ENCODE results near the gene OOEP.
"Not testable (repeated sequence)": the region's sequence is repeated elsewhere in the genome, so short reads cannot be mapped to it uniquely, and the experiment has no call there.

The OOEP gene

DNA sequence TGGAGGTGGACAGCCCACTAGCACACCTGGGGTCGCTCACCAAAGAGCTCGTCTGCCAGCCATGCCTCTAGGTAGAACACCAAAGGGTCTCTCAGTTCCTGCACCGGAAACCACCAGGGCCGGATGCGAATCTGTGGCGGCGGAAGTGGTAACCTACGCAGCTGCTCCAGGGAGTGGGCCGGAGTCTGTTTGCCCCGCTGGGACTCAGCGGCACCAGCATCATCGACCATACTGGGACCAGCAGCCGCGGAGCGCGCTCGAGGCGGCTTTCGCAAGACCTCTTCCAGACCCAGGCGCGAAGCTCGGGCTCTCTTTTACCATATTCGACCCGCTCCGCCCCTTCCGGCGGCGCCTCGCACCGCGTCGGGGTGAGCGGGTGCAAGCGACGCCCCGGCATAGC, at the start of gene OOEP:
Gene OOEP, minus strand, starts transcription at position 335 of the 400 bp plus-strand sequence. Its CDS starts 105 bp downstream, at position 230.
- FAIRE-seq: no peak
- no peak for DNase-seq (ENCODE audit: extremely low spot score, insufficient read length, low read depth)

- FAIRE-seq: no peak
Measured at GRCh38 chr6:73418081-73418741, 48.5 kb upstream of the OOEP start.

DNA sequence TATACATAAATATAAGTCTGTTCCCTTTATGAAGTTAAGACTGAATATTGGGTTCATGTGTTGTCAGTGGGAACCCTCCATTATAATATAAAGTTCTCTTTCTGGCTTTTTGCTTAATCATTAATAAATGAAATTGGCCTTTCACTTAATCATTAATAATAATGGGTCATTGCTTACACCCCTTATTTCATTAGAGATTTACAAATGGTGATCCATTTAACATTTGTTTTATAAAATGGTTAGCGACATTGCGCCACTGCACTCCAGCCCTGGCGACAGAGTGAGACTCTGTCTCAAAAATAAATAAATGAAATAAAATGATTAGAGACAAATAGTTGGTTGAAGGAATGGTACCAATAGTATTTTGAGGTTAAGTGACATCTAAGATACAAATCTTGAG, 43.4 kb upstream of the OOEP start:
- FAIRE-seq: no peak
- DNase-seq (ENCODE audit: extremely low spot score, insufficient read length, low read depth): no peak

More at GRCh38 chr6:73418081-73418741, 48.5 kb upstream of the OOEP start:
- DNase-seq (ENCODE audit: extremely low spot score, insufficient read length, low read depth): no peak

GRCh38 chr6:73409395-73409794, 39.7 kb upstream of the OOEP start:
- FAIRE-seq (no peak), DNase-seq (ENCODE audit: extremely low spot score, insufficient read length, low read depth) (no peak)

- no peak for FAIRE-seq
- DNase-seq (ENCODE audit: extremely low spot score, insufficient read length, low read depth): no peak
Measured at GRCh38 chr6:73400656-73401055, 31.0 kb upstream of the OOEP start.

- FAIRE-seq: no peak
- no peak for DNase-seq (ENCODE audit: extremely low spot score, insufficient read length, low read depth)
Measured at GRCh38 chr6:73395875-73396274, 26.2 kb upstream of the OOEP start.

DNA sequence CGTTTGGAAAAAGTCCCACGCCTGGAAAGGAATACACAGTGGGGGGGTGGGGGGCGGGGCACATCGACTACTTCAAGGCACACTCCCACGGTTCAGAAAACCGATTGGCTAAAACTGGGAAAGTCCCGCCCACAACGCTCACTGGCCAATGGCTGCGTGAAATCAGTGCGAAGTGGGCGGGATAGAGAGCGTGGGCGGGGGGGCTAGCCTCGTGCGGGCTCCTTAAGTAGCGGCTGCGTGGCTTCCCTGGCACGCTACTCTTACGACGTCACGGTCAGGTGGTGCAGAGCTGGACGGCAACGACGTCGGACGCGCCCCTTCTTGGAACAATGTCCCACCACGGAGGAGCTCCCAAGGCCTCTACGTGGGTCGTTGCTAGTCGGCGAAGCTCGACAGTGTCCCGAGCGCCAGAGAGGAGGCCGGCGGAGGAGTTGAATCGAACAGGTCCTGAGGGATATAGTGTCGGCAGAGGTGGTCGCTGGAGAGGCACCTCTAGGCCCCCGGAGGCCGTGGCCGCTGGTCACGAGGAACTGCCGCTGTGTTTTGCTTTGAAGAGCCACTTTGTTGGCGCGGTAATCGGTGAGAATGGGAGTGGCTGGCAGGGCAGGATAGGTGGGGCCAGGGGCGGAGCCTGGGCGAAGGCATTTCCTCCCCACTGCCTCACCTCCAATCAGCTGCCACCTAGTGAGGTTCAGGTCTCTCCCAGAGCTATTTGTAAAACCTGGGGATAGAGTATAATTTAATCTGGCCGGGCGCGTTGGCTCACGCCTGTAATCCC, 25.1 kb upstream of the OOEP start, which contains the start of gene DDX43:
Gene DDX43, plus strand, starts transcription at position 252 of the 778 bp plus-strand sequence. Its CDS starts 78 bp downstream, at position 330.
- DNase-seq (ENCODE audit: extremely low spot score, insufficient read length, low read depth): no peak
- no peak for FAIRE-seq

GRCh38 chr6:73393278-73393677, 23.6 kb upstream of the OOEP start:
- no peak for FAIRE-seq
- DNase-seq (ENCODE audit: extremely low spot score, insufficient read length, low read depth): no peak

DNA sequence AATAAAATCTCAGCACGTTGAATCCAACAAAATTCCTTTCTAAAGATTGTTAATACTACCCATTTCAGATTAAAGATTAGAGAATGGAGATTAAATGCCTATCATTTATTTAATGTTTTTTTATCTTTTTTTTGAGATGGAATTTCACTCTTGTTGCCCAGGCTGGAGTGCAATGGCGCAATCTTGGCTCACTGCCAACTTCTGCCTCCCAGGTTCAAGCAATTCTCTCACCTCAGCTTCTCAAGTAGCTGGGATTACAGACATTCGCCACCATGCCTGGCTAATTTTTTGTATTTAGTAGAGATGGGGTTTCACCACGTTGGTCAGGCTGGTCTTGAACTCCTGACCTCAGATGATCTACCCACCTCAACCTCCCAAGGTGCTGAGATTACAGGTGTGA, 22.5 kb upstream of the OOEP start:
- not testable (repeated sequence) for FAIRE-seq; DNase-seq (ENCODE audit: extremely low spot score, insufficient read length, low read depth)

- no peak for DNase-seq (ENCODE audit: extremely low spot score, insufficient read length, low read depth)
- FAIRE-seq: no peak
Measured at GRCh38 chr6:73391675-73392074, 22.0 kb upstream of the OOEP start.

DNA sequence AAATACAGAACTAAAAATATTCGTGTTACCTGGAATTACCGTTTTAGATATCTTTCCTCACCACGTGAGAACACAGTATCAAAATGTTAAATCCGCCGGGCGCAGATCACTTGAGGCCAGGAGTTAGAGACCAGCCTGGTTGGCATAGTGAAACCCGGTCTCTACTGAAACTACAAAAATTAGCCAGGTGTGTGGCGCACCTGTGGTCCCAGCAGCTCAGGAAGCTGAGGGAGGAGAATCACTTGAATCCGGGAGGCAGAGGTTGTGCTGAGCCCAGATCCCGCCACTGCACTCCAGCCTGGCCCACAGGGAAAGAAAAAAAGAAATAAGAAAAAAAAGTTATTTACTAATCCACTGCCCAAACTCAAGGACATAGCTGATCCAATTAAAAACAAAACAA, 20.2 kb upstream of the OOEP start:
- DNase-seq (ENCODE audit: extremely low spot score, insufficient read length, low read depth) (no peak), FAIRE-seq (no peak)

GRCh38 chr6:73388800-73389512, 19.3 kb upstream of the OOEP start:
- DNase-seq (ENCODE audit: extremely low spot score, insufficient read length, low read depth): peak; percentile 29
- peak; percentile 84 for FAIRE-seq

DNA sequence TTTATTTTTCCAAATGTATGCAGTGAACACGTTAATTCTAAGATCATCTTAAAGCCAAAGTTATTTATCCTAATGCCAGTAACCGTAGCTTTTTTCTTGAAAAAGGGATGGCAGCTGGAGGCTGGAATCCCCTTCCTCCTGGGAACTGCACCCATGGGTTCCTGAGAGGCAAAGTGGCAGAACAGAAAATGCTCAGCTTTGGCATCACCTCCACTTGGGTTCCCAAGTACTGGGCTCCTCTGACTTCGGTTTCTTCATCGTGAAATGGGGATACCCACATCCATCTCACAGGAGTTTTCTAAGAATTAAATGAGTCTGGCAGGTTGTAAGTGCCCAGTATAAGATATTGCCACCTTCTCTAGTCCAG, 18.7 kb upstream of the OOEP start:
- FAIRE-seq: no peak
- DNase-seq (ENCODE audit: extremely low spot score, insufficient read length, low read depth): no peak

DNA sequence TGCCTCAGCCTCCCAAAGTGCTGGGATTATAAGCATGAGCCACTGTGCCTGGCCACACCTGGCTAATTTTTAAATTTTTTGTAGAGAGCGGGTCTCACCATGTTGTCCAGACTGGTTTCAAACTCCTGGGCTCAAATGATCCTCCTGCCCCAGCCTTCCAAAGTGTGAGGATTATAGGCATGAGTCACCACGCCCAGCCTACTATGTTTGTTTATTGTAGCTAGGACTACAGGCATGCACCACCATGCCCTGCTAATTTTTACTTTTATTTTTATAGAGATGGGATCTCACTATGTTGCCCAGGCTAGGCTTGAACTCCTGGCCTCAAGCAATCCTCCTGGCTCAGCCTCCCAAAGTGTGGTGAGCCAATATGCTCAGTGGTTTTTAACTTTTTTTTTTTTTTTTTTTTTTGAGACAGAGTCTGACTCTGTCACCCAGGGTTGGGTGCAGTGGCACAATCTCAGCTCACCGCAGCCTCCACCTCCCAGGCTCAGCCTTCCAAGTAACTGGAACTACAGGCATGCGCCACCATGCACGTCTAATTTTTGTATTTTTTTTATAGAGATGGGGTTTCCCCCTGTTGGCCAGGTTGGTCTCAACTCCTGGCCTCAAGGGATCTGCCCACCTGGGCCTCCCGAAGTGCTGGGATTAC, 12.9 kb upstream of the OOEP start:
- FAIRE-seq: no peak

DNA sequence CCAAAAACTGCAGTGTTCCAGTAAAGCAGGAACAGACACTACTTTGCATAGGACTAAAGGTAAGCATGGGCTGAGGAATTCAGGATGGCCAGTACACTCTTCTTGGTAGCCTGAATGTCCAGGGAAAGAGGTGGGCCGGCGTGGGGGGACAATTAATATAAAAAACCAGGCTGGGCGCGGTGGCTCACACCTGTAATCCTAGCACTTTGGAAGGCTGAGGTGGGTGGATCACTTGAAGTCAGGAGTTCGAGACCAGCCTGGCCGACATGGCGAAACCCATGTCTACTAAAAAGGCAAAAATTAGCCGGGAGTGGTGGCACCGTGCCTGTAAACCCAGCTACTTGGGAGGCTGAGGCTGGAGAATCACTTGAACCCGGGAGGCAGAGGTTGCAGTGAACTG, 11.8 kb upstream of the OOEP start:
- DNase-seq (ENCODE audit: extremely low spot score, insufficient read length, low read depth); FAIRE-seq: not testable (repeated sequence)

More for the DNA sequence above, 12.9 kb upstream of the OOEP start:
- DNase-seq (ENCODE audit: extremely low spot score, insufficient read length, low read depth): no peak

GRCh38 chr6:73377225-73377624, 7.5 kb upstream of the OOEP start:
- no peak for FAIRE-seq

DNA sequence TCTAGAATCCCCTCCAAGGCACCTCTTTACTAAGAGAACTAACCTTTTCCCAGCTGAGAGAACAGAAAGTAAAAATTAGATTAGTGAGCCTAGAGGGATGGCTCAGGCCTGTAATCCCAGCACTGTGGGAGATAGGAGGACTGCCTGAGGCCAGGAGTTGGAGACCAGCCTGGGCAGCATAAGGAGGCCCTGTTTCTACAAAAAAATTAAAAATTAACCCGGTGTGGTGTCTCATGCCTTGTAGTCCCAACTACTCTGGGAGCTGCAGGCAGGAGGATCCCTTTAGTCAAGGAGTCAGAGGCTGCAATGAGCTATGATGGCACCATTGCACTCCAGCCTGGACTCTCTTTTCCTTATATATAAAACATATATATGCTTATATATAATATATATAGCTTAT, 5.5 kb upstream of the OOEP start:
- no peak for FAIRE-seq

More at GRCh38 chr6:73377225-73377624, 7.5 kb upstream of the OOEP start:
- no peak for DNase-seq (ENCODE audit: extremely low spot score, insufficient read length, low read depth)

GRCh38 chr6:73372516-73372915, 2.8 kb upstream of the OOEP start:
- DNase-seq (ENCODE audit: extremely low spot score, insufficient read length, low read depth): no peak
- no peak for FAIRE-seq

More for the DNA sequence above, 5.5 kb upstream of the OOEP start:
- no peak for DNase-seq (ENCODE audit: extremely low spot score, insufficient read length, low read depth)

DNA sequence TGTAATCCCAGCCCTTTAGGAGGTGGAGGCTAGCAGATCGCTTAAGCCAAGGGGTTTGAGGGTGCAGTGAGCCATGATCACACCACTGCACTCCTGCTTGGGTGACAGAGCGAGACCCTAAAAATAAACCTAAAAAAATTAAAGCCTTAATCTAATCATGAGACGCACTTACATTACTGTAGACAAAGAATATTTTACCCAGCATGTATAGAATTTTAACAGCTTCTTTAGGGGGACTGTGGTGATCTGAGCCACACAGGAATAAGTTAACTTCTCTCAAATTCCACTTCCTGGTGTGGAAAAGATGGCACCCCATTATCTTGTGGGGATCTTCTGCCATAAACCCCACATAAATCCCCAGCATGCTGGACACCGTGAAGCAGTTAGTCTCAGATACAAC, 2.3 kb upstream of the OOEP start:
- DNase-seq (ENCODE audit: extremely low spot score, insufficient read length, low read depth) (no peak), FAIRE-seq (no peak)

GRCh38 chr6:73369157-73369556, 540 bp downstream of the OOEP start:
- no peak for FAIRE-seq
- no peak for DNase-seq (ENCODE audit: extremely low spot score, insufficient read length, low read depth)

All from GM18507 (cell line).